ENCODE data around the gene ACER3. TPM values are rescaled to one million over a fixed set of nuclear protein-coding genes. Genes with fewer than 3 reads are reported as not detected.

ACER3 gene
- total and polyA plus RNA-seq, 2 of the 4 experiments (the other 2 are of a cell fraction) = 3.5 to 10.0 TPM

DNA sequence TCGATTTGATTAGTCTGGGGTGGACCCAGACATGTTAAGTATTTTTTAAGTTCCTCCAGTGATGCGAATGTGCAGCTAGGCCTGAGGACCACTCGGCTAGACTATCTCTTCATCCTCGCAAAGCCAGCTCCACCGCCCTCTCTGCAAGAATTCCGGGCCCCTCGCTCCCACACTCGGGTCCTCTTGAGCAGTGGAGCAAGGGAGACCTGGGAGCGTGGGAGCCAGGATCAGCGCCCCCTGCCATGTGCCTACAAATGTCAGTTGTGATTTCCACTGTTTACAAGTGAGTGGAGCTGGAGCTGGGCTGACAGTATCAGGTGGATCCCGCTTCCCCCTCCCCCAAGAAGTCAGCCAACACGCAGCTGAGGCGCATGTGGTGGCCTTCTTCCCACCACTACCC, 180.2 kb downstream of the ACER3 start:
- Histone ChIP-seq H4K5ac (ENCODE audit: low read depth, low read length) (no peak overlapping the region), H4K8ac (ENCODE audit: low read depth in 2 of 2, low read length in 2 of 2) (no peak overlapping the region), H3K79me1 (ENCODE audit: low read depth in 1 of 2, low read length in 2 of 2) (no peaks in the 10 kb centered on the region), H2BK120ac (ENCODE audit: low read depth, low read length) (no peak overlapping the region), H3K9me3 (ENCODE audit: control insufficient read depth, insufficient read depth, low read length) (no peaks in the 10 kb centered on the region), H2BK15ac (ENCODE audit: low read depth, low read length) (no peak overlapping the region), H3K18ac (ENCODE audit: low read depth, low read length) (no peak overlapping the region), H3K56ac (ENCODE audit: extremely low read depth, insufficient read depth, low read length) (no peak overlapping the region), H3K36me3 (ENCODE audit: control insufficient read depth, insufficient read depth, low read length) (no peaks in the 10 kb centered on the region), H3K27ac (ENCODE audit: insufficient read depth, low read length) (no peak overlapping the region), H3K23ac (ENCODE audit: low read depth, low read length) (no peak overlapping the region), H3K27me3 (ENCODE audit: control insufficient read depth, insufficient read depth, low read length) (peaks cover 34% of the 10 kb centered on the region), H2AFZ (replicated peaks; ENCODE audit: low read length, poor library complexity) (no peak overlapping the region), H3K4me2 (ENCODE audit: low read depth, low read length) (no peak overlapping the region), H2AK5ac (ENCODE audit: low read depth, low read length) (no peak overlapping the region), H3K9me1 (ENCODE audit: insufficient read depth, low read length) (no peaks in the 10 kb centered on the region; the same call in 1 of the 2 replicates), H3K9ac (ENCODE audit: low read depth, low read length) (no peak overlapping the region), H3K4ac (ENCODE audit: low read depth, low read length) (no peak overlapping the region), H3K4me3 (ENCODE audit: insufficient read depth, low read depth, low read length) (no peak overlapping the region), H3K14ac (replicated peaks; ENCODE audit: low read depth, low read length) (no peak overlapping the region), H2BK20ac (ENCODE audit: low read depth, low read length) (no peak overlapping the region), H4K20me1 (ENCODE audit: insufficient read depth, low read length) (no peaks in the 10 kb centered on the region; the same call in 1 of the 2 replicates), H2AK9ac (replicated peaks; ENCODE audit: low read depth, low read length, poor library complexity) (no peak overlapping the region), H4K91ac (ENCODE audit: insufficient read depth, low read depth, low read length) (no peak overlapping the region), H3K4me1 (ENCODE audit: control insufficient read depth, insufficient read depth, low read length) (peaks cover 3% of the 10 kb centered on the region; the same call in 1 of the 2 replicates), H2BK5ac (ENCODE audit: low read depth, low read length, poor library complexity, severe bottlenecking) (no peak overlapping the region)
- TF ChIP-seq BHLHE40 (IDR thresholded peaks at IDR 0.05; ENCODE audit: low read depth, low read length) = no peak
- TF ChIP-seq RAD21 (IDR thresholded peaks at IDR 0.05; ENCODE audit: low read length) = no peak
- no peak for TF ChIP-seq NFE2L2 (IDR thresholded peaks at IDR 0.05; ENCODE audit: low read depth, low read length)
- TF ChIP-seq RFX5 (IDR thresholded peaks at IDR 0.05; ENCODE audit: low read depth, low read length) = no peak
- TF ChIP-seq MAFK (IDR thresholded peaks at IDR 0.05; ENCODE audit: low read depth, low read length) = no peak
- TF ChIP-seq POLR2A (IDR thresholded peaks at IDR 0.05; ENCODE audit: low read depth, low read length) = no peak
- WGBS, 2 experiments (ENCODE audit: extremely low coverage in 2 of 2, insufficient read length in 1 of 2) = 80% methylated on average over 4 of the region's 13 CpGs; no CpG with 5 or more reads in 1 of the 2 experiments
- ChIA-PET POLR2A (ENCODE audit: unreplicated experiment) (no interaction called here), CTCF (interaction anchor here (2.6 kb wide), 1 partner anchor 121 kb away, joined by 9 read pairs; no protein-coding TSS in a partner anchor)
- in situ Hi-C loops (cut with MboI; ENCODE audit: low sequenced_read_pairs) (loop anchor here (25.0 kb wide), 1 partner anchor 304 kb away; no protein-coding TSS in a partner anchor), intact Hi-C loops (cut with micrococcal nuclease) (loop anchor here (10.0 kb wide), 2 partner anchors 504 to 574 kb away; no protein-coding TSS in a partner anchor), dilution Hi-C loops (cut with HindIII; ENCODE audit: low sequenced_read_pairs, unreplicated experiment) (no loop called here)
- no peak for ATAC-seq (ENCODE audit: low read depth)
- no peak for DNase-seq
- no TSS peak for BruUV-seq (replicated peaks)
